ACC112 (cell line): Measurements from ENCODE around the gene TTC22.
"Not testable (repeated sequence)": the region's sequence is repeated elsewhere in the genome, so short reads cannot be mapped to it uniquely, and the experiment has no call there.

Source experiments
- H2AFZ ChIP-seq: fragments of 200-600 bp; sonication (generic); one replicate; pipeline ENCODE4 v1.6.0; 2017; ENCODE audit warnings: antibody characterized with exemption, low read length; ENCODE audit not compliant: unreplicated experiment
- H3K27ac ChIP-seq: fragments of 200-600 bp; sonication (generic); 2 replicates; pipeline ENCODE4 v1.5.1; 2014; ENCODE audit warnings: low read depth, mild to moderate bottlenecking, antibody characterized with exemption, low read length, moderate library complexity
- H3K27me3 ChIP-seq: fragments of 200-600 bp; sonication (generic); 2 replicates; pipeline ENCODE4 v1.6.1; 2014; ENCODE audit warnings: mild to moderate bottlenecking, antibody characterized with exemption, low read length, moderate library complexity, mixed read lengths; ENCODE audit not compliant: insufficient read depth
- H3K36me3 ChIP-seq: fragments of 200-600 bp; sonication (generic); 2 replicates; pipeline ENCODE4 v1.6.1; 2016; ENCODE audit warnings: mild to moderate bottlenecking, antibody characterized with exemption, low read length, moderate library complexity, mixed read lengths; ENCODE audit not compliant: insufficient read depth
- H3K4me1 ChIP-seq: fragments of 200-600 bp; sonication (generic); one replicate; pipeline ENCODE4 v1.6.1; 2016; ENCODE audit warnings: low read length, mixed read lengths; ENCODE audit not compliant: insufficient read depth, unreplicated experiment, control insufficient read depth
- H3K4me3 ChIP-seq: fragments of 200-600 bp; sonication (generic); 2 replicates; pipeline ENCODE4 v1.5.1; 2014; ENCODE audit warnings: mild to moderate bottlenecking, low read depth, low read length
- H3K79me2 ChIP-seq: fragments of 200-600 bp; sonication (generic); one replicate; pipeline ENCODE4 v1.6.0; 2016; ENCODE audit warnings: low read length; ENCODE audit not compliant: control insufficient read depth, unreplicated experiment, insufficient read depth

TTC22 gene

DNA sequence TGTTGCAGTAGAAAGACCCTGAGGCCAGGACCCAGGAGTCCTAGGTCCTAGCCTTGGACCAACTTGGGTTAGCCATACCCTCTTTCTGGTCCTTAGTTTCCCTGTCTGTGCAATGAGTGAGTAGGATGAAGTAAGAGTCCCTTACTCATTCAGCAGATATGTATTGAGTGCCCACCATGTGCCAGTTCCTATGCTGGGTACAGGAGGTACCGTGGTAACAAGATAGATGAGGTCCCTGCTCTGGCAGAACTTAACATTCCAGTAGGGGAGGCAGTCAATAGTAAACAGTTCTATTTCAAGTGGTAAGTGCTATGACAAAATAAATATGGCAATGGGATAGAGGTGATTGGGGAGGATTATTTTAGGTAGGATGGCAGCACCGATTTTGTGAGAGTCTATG, 18.5 kb downstream of the TTC22 start:
- Histone ChIP-seq H2AFZ (no peak overlapping the region), H3K27me3 (peaks cover 58% of the 10 kb centered on the region), H3K4me3 (no peak overlapping the region), H3K79me2 (no peaks in the 10 kb centered on the region), H3K4me1 (no peaks in the 10 kb centered on the region), H3K27ac (no peak overlapping the region), H3K36me3 (no peaks in the 10 kb centered on the region)

GRCh38 chr1:54782156-54782555, 19.0 kb downstream of the TTC22 start:
- Histone ChIP-seq H3K4me3 (no peak overlapping the region), H3K27me3 (peaks cover 56% of the 10 kb centered on the region), H2AFZ (no peak overlapping the region), H3K79me2 (no peaks in the 10 kb centered on the region), H3K36me3 (no peaks in the 10 kb centered on the region), H3K4me1 (no peaks in the 10 kb centered on the region), H3K27ac (no peak overlapping the region)

DNA sequence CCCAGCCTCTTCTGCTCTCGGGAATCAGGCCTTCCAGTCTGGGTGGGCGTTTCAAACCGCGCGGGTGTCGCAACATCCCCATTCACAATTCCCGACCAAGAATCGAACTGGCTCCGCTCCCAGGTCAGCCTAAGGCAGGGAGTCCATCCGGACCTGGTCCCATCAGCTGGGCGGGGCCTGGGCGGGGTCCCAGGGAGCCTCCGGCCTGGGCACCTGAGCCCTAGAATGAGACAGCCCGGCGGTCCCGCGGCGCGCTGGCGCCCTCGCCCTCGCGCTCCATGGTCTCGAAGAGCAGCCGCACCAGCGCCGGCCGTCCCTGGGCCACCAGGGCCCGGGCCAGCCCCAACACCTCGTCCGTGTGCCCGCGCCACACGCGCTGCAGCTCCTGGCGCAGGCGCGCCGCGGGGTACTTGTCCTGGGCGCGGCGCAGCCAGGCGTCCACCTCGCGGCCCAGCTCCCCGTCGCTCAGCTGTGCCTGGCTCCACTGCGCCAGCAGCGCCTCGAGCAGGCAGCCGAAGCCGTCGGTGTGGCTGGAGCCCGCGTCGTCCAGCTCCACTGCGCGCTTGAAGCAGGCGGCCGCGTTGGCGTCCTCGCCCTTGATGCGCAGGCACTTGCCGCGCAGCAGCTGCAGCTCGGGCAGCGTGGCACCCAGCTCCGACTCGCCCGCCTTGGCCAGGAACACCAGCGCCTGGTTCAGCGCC, 19.9 kb downstream of the TTC22 start:
- H2AFZ ChIP-seq, result peak overlapping the region; percentile 25
- no peak overlapping the region for H3K27ac ChIP-seq
- H3K27me3 ChIP-seq, result peaks cover 46% of the 10 kb centered on the region
- peak overlapping the region; percentile 56 for H3K4me3 ChIP-seq
- no peaks in the 10 kb centered on the region for H3K36me3 ChIP-seq
- no peaks in the 10 kb centered on the region for H3K79me2 ChIP-seq
- no peaks in the 10 kb centered on the region for H3K4me1 ChIP-seq

DNA sequence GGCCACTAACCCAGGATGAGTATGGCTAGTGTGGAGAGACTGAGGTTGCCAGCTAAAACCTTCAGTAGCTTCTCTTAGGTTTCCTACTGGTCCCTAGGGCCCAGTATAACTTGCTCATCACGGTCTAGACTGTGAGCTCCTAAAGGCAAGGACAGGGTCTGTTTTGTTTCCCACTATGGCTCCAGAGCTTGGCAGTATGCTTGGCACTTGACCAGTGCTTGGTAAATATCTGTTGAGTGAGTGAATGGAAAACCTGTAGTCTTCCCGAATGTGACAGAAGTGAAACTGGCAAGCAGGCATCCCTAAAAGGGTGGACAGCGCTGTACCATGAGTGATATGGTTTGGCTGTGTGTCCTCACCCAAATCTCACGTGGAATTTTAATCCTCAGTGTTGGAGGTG, 23.7 kb downstream of the TTC22 start:
- H3K4me1 ChIP-seq, result no peaks in the 10 kb centered on the region
- peaks cover 33% of the 10 kb centered on the region for H3K27me3 ChIP-seq
- no peak overlapping the region for H2AFZ ChIP-seq
- no peak overlapping the region for H3K4me3 ChIP-seq
- no peaks in the 10 kb centered on the region for H3K79me2 ChIP-seq
- H3K27ac ChIP-seq, result no peak overlapping the region
- no peaks in the 10 kb centered on the region for H3K36me3 ChIP-seq

DNA sequence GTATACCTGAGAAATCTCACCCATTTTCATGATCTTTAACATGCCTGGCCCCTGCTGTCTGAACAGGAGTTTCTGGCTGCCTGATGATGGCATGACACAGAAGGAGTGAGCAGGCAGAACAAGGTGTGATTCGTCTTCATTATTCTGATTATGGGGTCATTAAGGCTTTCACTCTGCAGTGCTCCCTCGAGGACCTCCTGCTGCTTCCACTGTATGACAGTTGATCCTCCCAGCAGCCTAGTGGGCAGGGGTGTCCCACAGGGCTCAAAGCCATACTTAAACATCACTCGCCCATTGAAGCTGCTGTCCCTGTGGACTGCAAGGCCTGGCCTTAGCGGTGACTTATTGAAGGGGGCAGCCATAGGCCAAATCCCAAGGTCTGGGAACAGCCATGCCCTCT, 24.1 kb downstream of the TTC22 start:
- H3K4me1 ChIP-seq, result no peaks in the 10 kb centered on the region

DNA sequence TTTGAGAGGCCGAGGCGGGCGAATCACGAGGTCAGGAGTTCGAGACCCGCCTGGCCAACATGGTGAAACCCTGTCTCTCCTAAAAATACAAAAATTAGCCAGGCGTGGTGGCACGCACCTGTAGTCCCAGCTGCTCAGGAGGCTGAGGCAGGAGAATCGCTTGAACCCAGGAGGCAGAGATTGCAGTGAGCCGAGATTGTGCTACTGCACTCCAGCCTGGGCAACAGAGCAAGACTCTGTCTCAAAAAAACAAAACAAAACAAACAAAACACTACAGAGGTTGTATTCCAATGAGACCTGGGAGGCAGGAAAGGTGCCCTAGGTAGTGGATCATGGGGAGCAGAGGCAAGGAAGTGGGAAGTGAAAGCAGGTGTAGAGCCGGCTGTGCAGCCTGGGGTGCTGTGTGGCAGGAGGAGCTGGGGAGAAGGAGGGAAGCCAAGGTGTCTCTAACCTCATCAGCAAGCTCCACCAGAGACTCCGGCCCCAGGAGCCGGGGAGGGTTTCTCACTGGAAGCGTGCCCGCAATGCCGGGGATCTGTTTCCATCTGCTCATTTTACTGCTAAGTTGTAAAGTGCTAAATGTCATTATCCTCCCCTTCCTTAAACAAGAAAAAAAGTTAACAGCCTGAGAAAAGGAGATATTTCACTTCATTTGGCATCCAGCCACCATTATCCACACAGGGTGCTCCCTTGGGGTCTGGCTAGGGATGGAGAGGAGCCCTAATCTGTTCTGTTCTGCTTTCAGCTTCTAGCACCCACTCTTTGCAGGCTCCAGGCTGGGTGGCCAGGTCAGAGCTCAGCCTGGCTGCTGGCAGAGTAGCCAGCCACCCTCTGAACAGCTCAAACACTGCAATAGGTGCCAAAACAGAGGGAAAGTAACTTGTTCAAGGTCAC, 25.0 kb downstream of the TTC22 start:
- not testable (repeated sequence) for H2AFZ ChIP-seq, H3K79me2 ChIP-seq, H3K36me3 ChIP-seq, H3K4me1 ChIP-seq, H3K4me3 ChIP-seq, H3K27ac ChIP-seq
- peaks cover 20% of the 10 kb centered on the region for H3K27me3 ChIP-seq

More for the DNA sequence above, 24.1 kb downstream of the TTC22 start:
- Histone ChIP-seq H3K36me3 (no peaks in the 10 kb centered on the region), H3K4me3 (no peak overlapping the region), H2AFZ (no peak overlapping the region), H3K27ac (no peak overlapping the region), H3K27me3 (peaks cover 29% of the 10 kb centered on the region), H3K79me2 (no peaks in the 10 kb centered on the region)

- H3K27me3 ChIP-seq, result peaks cover 14% of the 10 kb centered on the region; the same call in 1 of the 2 replicates
- no peaks in the 10 kb centered on the region for H3K4me1 ChIP-seq
- H3K36me3 ChIP-seq, result no peaks in the 10 kb centered on the region
- no peak overlapping the region for H2AFZ ChIP-seq
- H3K79me2 ChIP-seq, result no peaks in the 10 kb centered on the region
- H3K27ac ChIP-seq, result no peak overlapping the region
- no peak overlapping the region for H3K4me3 ChIP-seq
These were observed 26.2 kb downstream of the TTC22 start for GRCh38 chr1:54774820-54775498.

DNA sequence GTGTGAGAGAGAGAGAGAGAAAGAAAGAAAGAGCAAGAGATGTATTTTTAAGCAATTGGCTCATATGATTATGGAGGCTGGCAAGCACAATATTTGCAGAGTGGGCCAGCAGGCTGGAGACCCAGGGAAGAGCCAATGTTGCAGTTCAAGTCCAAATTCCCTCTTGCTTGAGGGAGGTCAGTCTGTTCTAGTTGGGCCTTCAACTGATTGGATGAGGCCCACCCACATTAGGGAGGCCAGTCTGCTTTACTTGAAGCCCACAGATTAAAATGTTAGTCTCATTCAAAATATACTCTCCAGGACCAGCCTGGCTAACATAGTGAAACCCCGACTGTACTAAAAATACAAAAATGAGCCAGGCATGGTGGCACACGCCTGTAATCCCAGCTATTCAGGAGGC, 28.2 kb downstream of the TTC22 start:
- H3K36me3 ChIP-seq, result no peaks in the 10 kb centered on the region
- no peak overlapping the region for H3K27ac ChIP-seq
- H3K4me1 ChIP-seq, result no peaks in the 10 kb centered on the region
- H3K4me3 ChIP-seq, result no peak overlapping the region
- no peaks in the 10 kb centered on the region for H3K27me3 ChIP-seq
- no peaks in the 10 kb centered on the region for H3K79me2 ChIP-seq
- H2AFZ ChIP-seq, result no peak overlapping the region

- H3K27me3 ChIP-seq, result no peaks in the 10 kb centered on the region
- H3K27ac ChIP-seq, result no peak overlapping the region
- H3K79me2 ChIP-seq, result peaks cover 10% of the 10 kb centered on the region
- no peak overlapping the region for H2AFZ ChIP-seq
- peaks cover 2% of the 10 kb centered on the region for H3K4me1 ChIP-seq
- H3K36me3 ChIP-seq, result no peaks in the 10 kb centered on the region
- no peak overlapping the region for H3K4me3 ChIP-seq
These were observed 33.0 kb downstream of the TTC22 start for GRCh38 chr1:54768093-54768492.

GRCh38 chr1:54767526-54767925, 33.6 kb downstream of the TTC22 start:
- H3K4me1 ChIP-seq, result peaks cover 4% of the 10 kb centered on the region
- H3K36me3 ChIP-seq, result no peaks in the 10 kb centered on the region
- H3K4me3 ChIP-seq, result no peak overlapping the region
- H3K79me2 ChIP-seq, result peaks cover 15% of the 10 kb centered on the region
- H2AFZ ChIP-seq, result no peak overlapping the region
- H3K27me3 ChIP-seq, result no peaks in the 10 kb centered on the region
- H3K27ac ChIP-seq, result no peak overlapping the region
